AG09309 (cell line): Measurements from ENCODE around the gene DOK4.

Experiments
- DNase-seq: peaks from one replicate; pipeline ENCODE4 v3.0.0-alpha.2; 2010; ENCODE audit warnings: low read depth
- H3K4me3 ChIP-seq: 2 replicates; pipeline ENCODE4 v1.5.1; 2011; ENCODE audit warnings: mild to moderate bottlenecking, low read depth, low read length, moderate library complexity; ENCODE audit not compliant: control insufficient read depth
- TF ChIP-seq, protein P1 (sequence below): IDR thresholded peaks from 2 replicates; pipeline ENCODE4 v1.5.1; 2011; ENCODE audit warnings: mild to moderate bottlenecking, low read depth, low read length, inconsistent platforms; ENCODE audit not compliant: insufficient read depth, control insufficient read depth; ENCODE audit errors: missing control alignments

Gene DOK4

DNA sequence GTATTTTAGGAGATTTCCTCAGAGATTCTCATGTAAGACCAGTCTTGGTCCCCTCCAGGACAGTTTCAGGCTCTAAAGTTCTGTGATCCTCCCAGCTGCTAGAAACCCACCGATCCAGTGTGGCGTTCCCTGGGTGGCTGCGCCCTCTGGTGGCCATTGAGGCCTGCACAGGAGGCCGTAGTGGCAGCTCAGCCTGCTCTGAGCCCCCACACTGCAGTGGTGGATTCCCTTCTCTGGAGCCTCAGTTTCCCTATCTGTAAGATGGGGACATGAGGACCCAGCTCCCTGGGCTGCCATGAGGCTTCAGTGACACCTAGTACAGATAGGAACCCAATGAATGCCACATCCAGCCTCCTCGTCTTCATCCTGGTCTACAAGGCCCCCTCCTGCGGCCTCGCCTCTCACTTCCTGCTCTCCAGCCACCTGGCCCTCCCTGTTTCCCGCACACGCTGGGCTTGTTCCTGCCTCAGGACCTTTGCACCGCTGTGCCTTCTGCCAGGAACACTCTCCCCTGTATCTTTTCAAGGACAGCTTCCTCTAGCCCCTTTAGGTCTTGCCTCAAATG lies 33.6 kb upstream of the DOK4 start:
- DNase-seq = no peak
- TF ChIP-seq, protein P1, sequence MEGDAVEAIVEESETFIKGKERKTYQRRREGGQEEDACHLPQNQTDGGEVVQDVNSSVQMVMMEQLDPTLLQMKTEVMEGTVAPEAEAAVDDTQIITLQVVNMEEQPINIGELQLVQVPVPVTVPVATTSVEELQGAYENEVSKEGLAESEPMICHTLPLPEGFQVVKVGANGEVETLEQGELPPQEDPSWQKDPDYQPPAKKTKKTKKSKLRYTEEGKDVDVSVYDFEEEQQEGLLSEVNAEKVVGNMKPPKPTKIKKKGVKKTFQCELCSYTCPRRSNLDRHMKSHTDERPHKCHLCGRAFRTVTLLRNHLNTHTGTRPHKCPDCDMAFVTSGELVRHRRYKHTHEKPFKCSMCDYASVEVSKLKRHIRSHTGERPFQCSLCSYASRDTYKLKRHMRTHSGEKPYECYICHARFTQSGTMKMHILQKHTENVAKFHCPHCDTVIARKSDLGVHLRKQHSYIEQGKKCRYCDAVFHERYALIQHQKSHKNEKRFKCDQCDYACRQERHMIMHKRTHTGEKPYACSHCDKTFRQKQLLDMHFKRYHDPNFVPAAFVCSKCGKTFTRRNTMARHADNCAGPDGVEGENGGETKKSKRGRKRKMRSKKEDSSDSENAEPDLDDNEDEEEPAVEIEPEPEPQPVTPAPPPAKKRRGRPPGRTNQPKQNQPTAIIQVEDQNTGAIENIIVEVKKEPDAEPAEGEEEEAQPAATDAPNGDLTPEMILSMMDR = peak; percentile 98
- no peak overlapping the region for H3K4me3 ChIP-seq

DNA sequence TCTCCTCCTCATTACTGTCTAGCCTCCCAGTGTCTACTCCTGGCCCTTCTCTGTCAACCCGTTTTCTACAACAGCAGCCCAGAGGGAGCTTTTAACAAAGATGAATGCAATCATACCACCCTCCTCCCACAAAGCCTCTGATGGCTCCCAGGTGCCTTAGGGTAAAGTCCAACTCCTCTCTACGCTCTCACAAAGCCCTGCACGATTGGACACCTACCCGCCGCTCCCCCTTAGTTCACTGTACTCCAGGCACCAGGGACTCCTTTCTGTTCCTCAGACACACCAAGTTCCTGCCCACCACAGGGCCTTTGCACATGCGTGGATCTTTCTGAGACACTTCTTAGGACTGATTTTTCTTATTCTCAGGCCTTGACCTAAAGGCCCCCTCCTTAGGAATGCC lies 32.6 kb upstream of the DOK4 start:
- TF ChIP-seq, protein P1 = no peak
- DNase-seq = no peak
- no peak overlapping the region for H3K4me3 ChIP-seq

DNA sequence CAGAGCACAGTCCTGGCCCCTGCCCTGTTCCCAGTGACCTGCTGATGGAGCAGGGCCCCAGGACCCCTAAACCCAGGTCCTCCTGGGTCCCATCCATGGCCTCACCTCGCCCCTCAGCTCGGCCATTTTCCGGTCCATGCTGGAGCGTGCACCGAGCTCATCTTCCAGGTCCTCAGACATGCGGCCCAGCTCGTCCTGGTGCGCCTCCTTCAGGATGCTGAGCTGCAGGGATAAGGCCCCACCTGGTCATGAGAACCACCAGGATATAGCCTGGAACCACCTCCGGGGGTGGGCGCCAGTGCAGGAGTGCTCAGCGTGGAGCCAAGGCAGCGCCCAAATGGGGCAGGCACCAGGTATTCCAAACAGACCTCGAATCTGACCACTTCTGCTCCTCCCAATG lies 32.2 kb upstream of the DOK4 start:
- no peak for DNase-seq
- H3K4me3 ChIP-seq = no peak overlapping the region
- TF ChIP-seq, protein P1 = no peak

DNA sequence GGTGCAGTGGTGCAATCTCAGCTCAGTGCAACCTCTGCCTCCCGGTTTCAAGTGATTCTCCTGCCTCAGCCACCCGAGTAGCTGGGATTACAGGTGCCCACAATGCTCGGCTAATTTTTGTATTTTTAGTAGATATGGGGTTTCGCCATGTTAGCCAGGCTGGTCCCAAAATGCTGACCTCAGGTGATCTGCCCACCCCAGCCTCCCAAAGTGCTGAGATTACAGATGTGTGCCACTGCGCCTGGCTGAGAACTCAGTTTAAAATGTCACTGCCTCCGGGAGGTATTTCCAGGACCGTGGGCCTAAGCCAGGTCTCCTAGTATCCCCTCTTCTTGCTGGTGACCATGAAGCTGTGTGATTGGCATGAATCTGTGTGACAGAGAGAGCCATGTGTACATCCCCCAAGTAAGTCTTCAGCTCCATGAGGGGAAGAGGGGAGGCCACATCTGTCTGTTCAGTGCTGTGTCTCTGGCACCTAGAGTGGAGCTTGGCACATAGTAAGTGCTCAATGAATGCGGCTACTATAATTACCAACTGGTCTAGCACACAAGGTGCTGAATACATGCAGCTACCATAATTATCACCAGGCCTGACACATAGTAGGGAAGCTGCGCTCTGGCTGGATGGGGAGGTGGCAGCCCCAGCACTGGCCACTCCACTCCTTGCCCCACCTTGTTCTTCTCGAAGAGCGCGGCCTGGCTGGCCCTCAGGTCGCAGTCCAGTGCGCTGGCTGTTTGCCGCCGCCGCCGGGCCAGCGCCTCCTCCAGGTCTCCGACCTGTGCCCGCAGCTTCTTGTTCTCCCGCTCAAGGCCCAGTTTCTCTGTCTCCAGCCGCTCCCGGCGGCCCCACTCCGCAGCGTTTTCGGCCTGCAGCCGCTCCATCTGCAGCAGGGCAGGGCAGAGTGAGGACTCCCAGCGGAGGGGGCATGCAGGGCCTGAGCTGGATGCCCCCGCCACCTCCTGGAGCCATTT lies 31.4 kb upstream of the DOK4 start:
- TF ChIP-seq, protein P1 = no peak
- no peak overlapping the region for H3K4me3 ChIP-seq
- no peak for DNase-seq

DNA sequence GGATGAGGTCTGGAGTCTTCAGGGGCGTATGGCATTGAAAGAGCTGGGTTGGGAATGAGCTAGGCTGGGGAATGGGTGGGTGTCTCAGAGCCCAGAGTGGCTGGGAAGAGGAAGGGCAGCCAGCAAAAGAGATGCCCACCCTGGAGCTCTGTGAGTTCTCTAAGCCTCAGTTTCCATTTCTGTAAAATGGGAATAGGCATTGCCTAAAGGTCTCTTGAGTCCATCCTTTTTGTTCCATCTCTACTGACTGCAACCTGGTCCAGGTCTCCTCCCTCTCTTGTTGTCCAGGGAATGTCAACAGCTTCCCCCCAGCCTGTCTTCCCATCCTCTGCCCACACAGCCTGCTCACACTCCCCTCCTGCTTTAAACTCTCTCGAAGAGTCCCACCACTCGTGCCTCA lies 30.5 kb upstream of the DOK4 start:
- TF ChIP-seq, protein P1 = no peak
- no peak overlapping the region for H3K4me3 ChIP-seq
- no peak for DNase-seq

DNA sequence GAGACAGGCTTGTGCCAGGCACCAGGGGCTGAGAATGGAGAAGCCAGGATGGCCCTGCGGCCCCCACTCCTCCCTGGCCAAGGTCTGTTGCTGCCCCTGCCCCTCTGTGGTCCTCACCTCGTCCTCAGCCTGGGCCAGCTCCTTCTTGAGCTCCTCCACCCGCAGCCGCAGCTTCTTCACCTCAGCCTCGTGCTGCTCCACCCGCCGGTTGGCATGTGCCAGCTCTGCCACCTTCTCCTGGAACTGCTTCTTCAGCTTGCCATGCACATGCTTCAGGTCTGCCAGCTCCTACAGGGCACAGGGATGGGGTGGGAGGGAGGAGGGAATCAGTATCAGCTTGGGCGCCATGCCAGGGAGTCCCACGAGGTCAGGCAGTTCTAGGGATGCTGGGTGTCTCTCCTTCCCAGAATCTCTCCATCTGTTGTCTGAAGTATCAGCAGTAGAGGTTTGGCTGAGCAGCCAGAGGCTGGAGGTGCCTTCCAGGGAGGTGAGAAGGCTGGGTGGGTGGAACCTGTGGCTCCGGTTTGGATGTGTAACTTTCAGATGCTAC lies 30.0 kb upstream of the DOK4 start:
- no peak for DNase-seq
- no peak overlapping the region for H3K4me3 ChIP-seq
- TF ChIP-seq, protein P1 = no peak
